Upper lobe of right lung (tissue), 1 donor: ENCODE results near the gene DUSP14. TPM values are rescaled to one million over a fixed set of nuclear protein-coding genes. Genes with fewer than 3 reads are reported as not detected.

Source experiments
- ATAC-seq: fragments of 200-7000 bp; cut with Tn5 transposase; one replicate; pipeline ENCODE4 v1.9.1; 2020; ENCODE audit warnings: mild to moderate bottlenecking, moderate library complexity
- DNase-seq: peaks from one replicate; pipeline ENCODE4 v3.0.0-alpha.2; 2020
- H3K27ac ChIP-seq: fragments of 200-600 bp; one replicate; pipeline ENCODE4 v1.8.0; 2022
- H3K27me3 ChIP-seq: fragments of 200-600 bp; one replicate; pipeline ENCODE4 v1.8.0; 2022; ENCODE audit warnings: mild to moderate bottlenecking
- H3K36me3 ChIP-seq: fragments of 200-600 bp; one replicate; pipeline ENCODE4 v1.8.0; 2022
- H3K4me1 ChIP-seq: fragments of 200-600 bp; one replicate; pipeline ENCODE4 v1.8.0; 2022
- H3K4me3 ChIP-seq: fragments of 200-600 bp; one replicate; pipeline ENCODE4 v1.8.0; 2022; ENCODE audit warnings: mild to moderate bottlenecking
- H3K9me3 ChIP-seq: fragments of 200-600 bp; one replicate; pipeline ENCODE4 v1.8.0; 2022
- CTCF ChIP-seq: fragments of 200-600 bp; IDR thresholded peaks from one replicate; pipeline ENCODE4 v1.8.0; 2022; ENCODE audit warnings: antibody characterized with exemption
- intact Hi-C: fragments of 100-400 bp; cut with DNase I; formaldehyde crosslinking; loops from one replicate; pipeline ENCODE4 v1.11.0; 2022
- total RNA-seq: library from RNA; stranded (reverse); fragmentation: NEBNext Ultra II Directional; extraction: Animal tissue kit (Norgen Biotek cat#: 25700); gene quantifications from one replicate; pipeline ENCODE4 v1.2.1, GENCODE V29; 2021
- donor health status: DM: no; HTN: yes; CAD: no; lungs with severe emphysema.

DUSP14 gene
- total RNA-seq, 1 donor from 2014 or later: 9.0 TPM

GRCh38 chr17:37494401-37494831, 4.7 kb downstream of the DUSP14 start:
- no peak for TF ChIP-seq CTCF
- no peak for ATAC-seq
- H3K27ac ChIP-seq: no peak overlapping the region
- no peak for DNase-seq
- H3K36me3 ChIP-seq: no peaks in the 10 kb centered on the region
- no peaks in the 10 kb centered on the region for H3K27me3 ChIP-seq
- no peak overlapping the region for H3K4me3 ChIP-seq
- peaks cover 13% of the 10 kb centered on the region for H3K4me1 ChIP-seq
- H3K9me3 ChIP-seq: no peaks in the 10 kb centered on the region
- intact Hi-C loops: no loop called here

GRCh38 chr17:37494971-37495370, 5.3 kb downstream of the DUSP14 start:
- no peaks in the 10 kb centered on the region for H3K36me3 ChIP-seq
- intact Hi-C loops: no loop called here
- H3K9me3 ChIP-seq: no peaks in the 10 kb centered on the region
- no peaks in the 10 kb centered on the region for H3K27me3 ChIP-seq
- ATAC-seq (no peak), DNase-seq (no peak)
- peaks cover 13% of the 10 kb centered on the region for H3K4me1 ChIP-seq
- TF ChIP-seq CTCF: no peak
- no peak overlapping the region for H3K4me3 ChIP-seq
- no peak overlapping the region for H3K27ac ChIP-seq

DNA sequence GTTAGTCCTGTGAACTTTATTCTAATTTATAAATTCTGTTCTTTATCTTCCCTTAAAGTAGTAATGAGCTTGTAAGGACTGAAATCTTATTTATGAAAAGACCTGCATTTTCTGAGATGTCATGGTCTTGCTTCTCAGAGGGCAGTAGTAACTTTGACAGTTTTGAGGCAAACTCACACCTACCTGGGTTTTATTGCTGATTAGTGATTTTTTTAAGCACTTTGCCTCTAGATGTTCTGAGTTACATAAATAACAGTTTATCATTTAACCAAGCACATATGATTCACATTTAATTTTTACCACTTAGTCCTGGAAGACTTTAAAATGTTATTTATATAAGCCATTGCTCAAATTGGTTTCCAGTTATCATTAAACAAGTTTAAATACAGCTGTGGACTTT, 10.7 kb downstream of the DUSP14 start:
- Histone ChIP-seq H3K9me3 (no peaks in the 10 kb centered on the region), H3K4me1 (no peaks in the 10 kb centered on the region), H3K36me3 (no peaks in the 10 kb centered on the region), H3K27me3 (no peaks in the 10 kb centered on the region), H3K27ac (no peak overlapping the region), H3K4me3 (no peak overlapping the region)
- TF ChIP-seq CTCF: no peak
- DNase-seq (no peak), ATAC-seq (no peak)
- intact Hi-C loops: no loop called here

DNA sequence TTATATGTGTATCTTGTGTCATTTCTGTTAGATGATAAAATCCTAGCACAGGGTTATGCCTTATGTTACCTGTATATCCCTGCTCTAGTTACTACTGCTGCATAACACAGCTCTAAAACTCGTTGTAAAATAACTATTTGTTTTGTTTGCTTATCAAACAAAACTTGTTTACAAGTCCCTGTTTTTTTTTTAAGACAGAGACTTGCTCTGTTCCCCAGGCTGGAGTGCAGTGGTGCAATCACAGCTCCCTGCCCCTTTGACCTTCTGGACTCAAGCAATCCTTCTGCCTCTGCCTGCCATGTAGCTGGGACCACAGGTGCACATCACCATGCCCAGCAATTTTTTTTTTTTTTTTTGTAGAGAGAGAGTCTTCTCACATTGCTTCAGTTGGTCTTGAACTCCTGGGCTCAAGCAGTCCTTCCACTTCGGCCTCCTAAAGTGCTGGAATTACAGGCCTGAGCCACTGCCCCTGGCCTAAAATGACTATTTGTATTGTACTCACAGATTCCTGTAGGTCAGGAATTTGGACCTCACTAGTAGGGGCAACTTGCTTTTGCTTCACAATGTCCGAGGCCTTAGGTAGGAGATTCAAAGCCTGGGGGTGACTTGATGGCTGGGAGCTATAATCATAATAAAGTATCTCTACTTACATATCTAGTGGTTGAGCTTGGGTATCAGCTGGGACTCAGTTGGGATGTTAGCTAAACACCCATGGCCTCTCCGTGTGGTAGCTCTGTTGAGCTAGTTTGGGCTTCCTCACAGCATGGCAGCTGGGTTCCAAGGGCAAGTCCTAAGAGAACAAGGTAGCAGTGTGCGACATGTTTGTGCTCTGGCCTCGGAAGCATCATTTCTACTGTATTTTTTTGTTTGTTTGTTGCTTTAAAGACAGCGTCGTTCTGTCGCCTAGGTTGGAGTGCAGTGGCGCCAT, 12.6 kb downstream of the DUSP14 start:
- no peaks in the 10 kb centered on the region for H3K36me3 ChIP-seq
- no peaks in the 10 kb centered on the region for H3K27me3 ChIP-seq
- no peak for DNase-seq
- H3K9me3 ChIP-seq: no peaks in the 10 kb centered on the region
- ATAC-seq: no peak
- H3K4me3 ChIP-seq: no peak overlapping the region
- H3K4me1 ChIP-seq: no peaks in the 10 kb centered on the region
- intact Hi-C loops: no loop called here
- H3K27ac ChIP-seq: no peak overlapping the region
- no peak for TF ChIP-seq CTCF

- no peaks in the 10 kb centered on the region for H3K9me3 ChIP-seq
- TF ChIP-seq CTCF: no peak
- intact Hi-C loops: no loop called here
Observed at GRCh38 chr17:37503148-37503547, 13.5 kb downstream of the DUSP14 start.

More at GRCh38 chr17:37503148-37503547, 13.5 kb downstream of the DUSP14 start:
- Histone ChIP-seq H3K4me1 (no peaks in the 10 kb centered on the region), H3K27ac (no peak overlapping the region), H3K36me3 (no peaks in the 10 kb centered on the region), H3K27me3 (no peaks in the 10 kb centered on the region), H3K4me3 (no peak overlapping the region)
- ATAC-seq (no peak), DNase-seq (no peak)
